Upper lobe of right lung (tissue), 1 donor: ENCODE results near the gene ADM2. TPM values are rescaled to one million over a fixed set of nuclear protein-coding genes. Genes with fewer than 3 reads are reported as not detected.

Experiments
- ATAC-seq: fragments of 200-7000 bp; cut with Tn5 transposase; one replicate; pipeline ENCODE4 v1.9.1; 2020; ENCODE audit warnings: mild to moderate bottlenecking, moderate library complexity
- DNase-seq: peaks from one replicate; pipeline ENCODE4 v3.0.0-alpha.2; 2020
- H3K27ac ChIP-seq: fragments of 200-600 bp; one replicate; pipeline ENCODE4 v1.8.0; 2022
- H3K27me3 ChIP-seq: fragments of 200-600 bp; one replicate; pipeline ENCODE4 v1.8.0; 2022; ENCODE audit warnings: mild to moderate bottlenecking
- H3K36me3 ChIP-seq: fragments of 200-600 bp; one replicate; pipeline ENCODE4 v1.8.0; 2022
- H3K4me1 ChIP-seq: fragments of 200-600 bp; one replicate; pipeline ENCODE4 v1.8.0; 2022
- H3K4me3 ChIP-seq: fragments of 200-600 bp; one replicate; pipeline ENCODE4 v1.8.0; 2022; ENCODE audit warnings: mild to moderate bottlenecking
- H3K9me3 ChIP-seq: fragments of 200-600 bp; one replicate; pipeline ENCODE4 v1.8.0; 2022
- CTCF ChIP-seq: fragments of 200-600 bp; IDR thresholded peaks from one replicate; pipeline ENCODE4 v1.8.0; 2022; ENCODE audit warnings: antibody characterized with exemption
- intact Hi-C: fragments of 100-400 bp; cut with DNase I; formaldehyde crosslinking; loops from one replicate; pipeline ENCODE4 v1.11.0; 2022
- total RNA-seq: library from RNA; stranded (reverse); fragmentation: NEBNext Ultra II Directional; extraction: Animal tissue kit (Norgen Biotek cat#: 25700); gene quantifications from one replicate; pipeline ENCODE4 v1.2.1, GENCODE V29; 2021
- donor health status: DM: no; HTN: yes; CAD: no; lungs with severe emphysema.

The ADM2 gene
- total RNA-seq, 1 donor from 2014 or later = 2.6 TPM

- intact Hi-C loops = no loop called here
- Histone ChIP-seq H3K27ac (no peak overlapping the region), H3K27me3 (no peaks in the 10 kb centered on the region), H3K36me3 (no peaks in the 10 kb centered on the region), H3K4me3 (no peak overlapping the region), H3K4me1 (peaks cover 50% of the 10 kb centered on the region), H3K9me3 (no peaks in the 10 kb centered on the region)
- TF ChIP-seq CTCF = no peak
- ATAC-seq (no peak), DNase-seq (no peak)
Measured at GRCh38 chr22:50535113-50535512, 53.8 kb downstream of the ADM2 start.

Other genes starting within 250 kb of the ADM2 start
- 51.3 TPM for gene TUBGCP6, start 236.5 kb upstream of the ADM2 start, total RNA-seq
- 48.9 TPM for gene HDAC10, start 230.3 kb upstream of the ADM2 start, total RNA-seq
- 22.2 TPM for gene MAPK12, start 219.9 kb upstream of the ADM2 start, total RNA-seq
- gene MAPK11, start 211.2 kb upstream of the ADM2 start, total RNA-seq = 26.1 TPM
- gene PLXNB2, start 173.9 kb upstream of the ADM2 start, total RNA-seq = 308 TPM
- 9.3 TPM for gene DENND6B, start 154.5 kb upstream of the ADM2 start, total RNA-seq
- 54.0 TPM for gene PPP6R2, start 138.2 kb upstream of the ADM2 start, total RNA-seq
- 69.4 TPM for gene SBF1, start 6.5 kb upstream of the ADM2 start, total RNA-seq
- gene MIOX, start 5.3 kb downstream of the ADM2 start, total RNA-seq = not detected
- 65.8 TPM for gene LMF2, start 26.2 kb downstream of the ADM2 start, total RNA-seq
- 51.8 TPM for gene NCAPH2, start 26.7 kb downstream of the ADM2 start, total RNA-seq
- 3.1 TPM for gene SCO2, start 44.1 kb downstream of the ADM2 start, total RNA-seq
- gene TYMP, start 48.5 kb downstream of the ADM2 start, total RNA-seq = 122 TPM
- gene KLHDC7B, start 64.4 kb downstream of the ADM2 start, total RNA-seq = 0.69 TPM
- not detected for gene SYCE3, start 81.4 kb downstream of the ADM2 start, total RNA-seq
- gene CPT1B, start 96.9 kb downstream of the ADM2 start, total RNA-seq = 12.7 TPM
- 66.7 TPM for gene CHKB, start 101.3 kb downstream of the ADM2 start, total RNA-seq
- gene MAPK8IP2, start 119.2 kb downstream of the ADM2 start, total RNA-seq = 2.6 TPM
- gene ARSA, start 146.6 kb downstream of the ADM2 start, total RNA-seq = 46.4 TPM
- 59.9 TPM for gene SHANK3, start 191.3 kb downstream of the ADM2 start, total RNA-seq